OCI-LY1 (cell line): ENCODE data around the gene ZFP36L2.

Experiments
- CTCF ChIP-seq: fragments of 200-600 bp; sonication (generic), shearing (Covaris generic); IDR thresholded peaks from 2 replicates; pipeline ENCODE4 v1.5.1; 2017; ENCODE audit warnings: mild to moderate bottlenecking, antibody characterized with exemption, low read length, moderate library complexity, mixed read lengths
- EZH2 ChIP-seq: fragments of 200-600 bp; sonication (generic), shearing (Covaris generic); IDR thresholded peaks from 2 replicates; pipeline ENCODE4 v1.8.0; 2017; ENCODE audit warnings: borderline replicate concordance, mixed run types, mild to moderate bottlenecking, antibody characterized with exemption, low read length, moderate library complexity, mixed read lengths

GRCh38 chr2:43224131-43224570 lies 2.3 kb downstream of the ZFP36L2 start:
- TF ChIP-seq CTCF (peak; percentile 62), EZH2 (no peak)
